NT2/D1 (cell line): ENCODE results near the gene CARD19.
A peak's percentile ranks its signal among the peaks of the same experiment; 100 is the strongest.

Experiments used
- DNase-seq: peaks from one replicate; pipeline ENCODE4 v3.0.0-alpha.2; 2011; ENCODE audit warnings: low read depth, low spot score
- H3K27me3 ChIP-seq: 2 replicates; pipeline ENCODE4 v1.6.0; 2011; ENCODE audit warnings: mild to moderate bottlenecking; ENCODE audit not compliant: insufficient read length, insufficient read depth
- H3K36me3 ChIP-seq: 2 replicates; pipeline ENCODE4 v1.6.1; 2011; ENCODE audit warnings: mild to moderate bottlenecking, low read length, mixed read lengths; ENCODE audit not compliant: insufficient read depth, insufficient read length
- H3K4me1 ChIP-seq: 2 replicates; pipeline ENCODE4 v1.5.1; 2011; ENCODE audit not compliant: insufficient read depth, insufficient read length
- H3K4me3 ChIP-seq: 2 replicates; pipeline ENCODE4 v1.5.1; 2011; ENCODE audit warnings: low read depth; ENCODE audit not compliant: insufficient read length
- H3K9ac ChIP-seq: 2 replicates; pipeline ENCODE4 v1.6.0; 2011; ENCODE audit warnings: low read depth; ENCODE audit not compliant: insufficient read length
- H3K9me3 ChIP-seq: 2 replicates; pipeline ENCODE4 v1.5.1; 2011; ENCODE audit warnings: mild to moderate bottlenecking, low read length; ENCODE audit not compliant: insufficient read depth
- SUZ12 ChIP-seq: IDR thresholded peaks from 2 replicates; pipeline ENCODE4 v1.6.1; 2011; ENCODE audit not compliant: insufficient read length, insufficient read depth; ENCODE audit errors: extremely low read depth
- YY1 ChIP-seq: IDR thresholded peaks from 2 replicates; pipeline ENCODE4 v1.6.1; 2011; ENCODE audit not compliant: insufficient read length, insufficient read depth
- ZNF274 ChIP-seq: IDR thresholded peaks from 2 replicates; pipeline ENCODE4 v1.6.1; 2011; ENCODE audit warnings: mild to moderate bottlenecking, low read depth, low read length

Gene CARD19

GRCh38 chr9:93134015-93134739 is 38.2 kb downstream of the CARD19 start, which contains the start of gene NINJ1:
NINJ1 (minus strand) TSS chr9:93134251; CDS start chr9:93134217, 34 bp downstream.
- Histone ChIP-seq H3K27me3 (peaks cover 15% of the 10 kb centered on the region), H3K9ac (peak within 1 kb of the TSS; percentile 85), H3K4me1 (peaks cover 30% of the 10 kb centered on the region), H3K36me3 (peaks cover 18% of the 10 kb centered on the region), H3K4me3 (peak within 1 kb of the TSS; percentile 69), H3K9me3 (no peaks in the 10 kb centered on the region)
- no peak for TF ChIP-seq ZNF274
- TF ChIP-seq SUZ12: no peak
- no peak for TF ChIP-seq YY1
- no peak for DNase-seq

- no peak for DNase-seq
- Histone ChIP-seq H3K4me1 (peaks cover 30% of the 10 kb centered on the region), H3K4me3 (peak overlapping the region; percentile 69), H3K9ac (peak overlapping the region; percentile 85), H3K36me3 (peaks cover 16% of the 10 kb centered on the region), H3K9me3 (no peaks in the 10 kb centered on the region), H3K27me3 (peaks cover 15% of the 10 kb centered on the region)
- TF ChIP-seq SUZ12 (no peak), YY1 (no peak), ZNF274 (no peak)
Observed at GRCh38 chr9:93134740-93135444, 38.9 kb downstream of the CARD19 start.

- Histone ChIP-seq H3K36me3 (peaks cover 7% of the 10 kb centered on the region), H3K27me3 (peaks cover 15% of the 10 kb centered on the region), H3K4me3 (no peak overlapping the region), H3K9me3 (no peaks in the 10 kb centered on the region), H3K4me1 (peaks cover 23% of the 10 kb centered on the region), H3K9ac (peak overlapping the region; percentile 17)
- DNase-seq: no peak
- TF ChIP-seq ZNF274: no peak
- TF ChIP-seq YY1: no peak
- TF ChIP-seq SUZ12: no peak
Observed at GRCh38 chr9:93136011-93136440, 40.0 kb downstream of the CARD19 start.

- TF ChIP-seq ZNF274 (no peak), YY1 (no peak), SUZ12 (no peak)
- Histone ChIP-seq H3K4me3 (no peak overlapping the region), H3K27me3 (peaks cover 15% of the 10 kb centered on the region), H3K9me3 (no peaks in the 10 kb centered on the region), H3K36me3 (no peaks in the 10 kb centered on the region), H3K9ac (no peak overlapping the region), H3K4me1 (peaks cover 19% of the 10 kb centered on the region)
- no peak for DNase-seq
Observed at GRCh38 chr9:93137362-93137761, 41.3 kb downstream of the CARD19 start.

- DNase-seq: no peak
- H3K4me1 ChIP-seq: peaks cover 16% of the 10 kb centered on the region
- no peaks in the 10 kb centered on the region for H3K9me3 ChIP-seq
- H3K4me3 ChIP-seq: no peak overlapping the region
- no peaks in the 10 kb centered on the region for H3K36me3 ChIP-seq
- TF ChIP-seq YY1 (no peak), SUZ12 (no peak), ZNF274 (no peak)
- no peak overlapping the region for H3K9ac ChIP-seq
- peaks cover 15% of the 10 kb centered on the region for H3K27me3 ChIP-seq
Observed at GRCh38 chr9:93138171-93138764, 42.3 kb downstream of the CARD19 start.

GRCh38 chr9:93139365-93140182 is 43.6 kb downstream of the CARD19 start:
- Histone ChIP-seq H3K36me3 (no peaks in the 10 kb centered on the region), H3K27me3 (peaks cover 12% of the 10 kb centered on the region), H3K9ac (no peak overlapping the region), H3K4me3 (no peak overlapping the region), H3K4me1 (peaks cover 22% of the 10 kb centered on the region), H3K9me3 (no peaks in the 10 kb centered on the region)
- DNase-seq: no peak
- TF ChIP-seq ZNF274: no peak
- no peak for TF ChIP-seq YY1
- no peak for TF ChIP-seq SUZ12
